ENCODE measurements around the gene IFFO2. TPM values are rescaled to one million over a fixed set of nuclear protein-coding genes. Genes with fewer than 3 reads are reported as not detected.
A peak's percentile ranks its signal among the peaks of the same experiment; 100 is the strongest.

The IFFO2 gene
- total RNA-seq, 2 donors from 2014 or later = 23.5 to 44.2 TPM

DNA sequence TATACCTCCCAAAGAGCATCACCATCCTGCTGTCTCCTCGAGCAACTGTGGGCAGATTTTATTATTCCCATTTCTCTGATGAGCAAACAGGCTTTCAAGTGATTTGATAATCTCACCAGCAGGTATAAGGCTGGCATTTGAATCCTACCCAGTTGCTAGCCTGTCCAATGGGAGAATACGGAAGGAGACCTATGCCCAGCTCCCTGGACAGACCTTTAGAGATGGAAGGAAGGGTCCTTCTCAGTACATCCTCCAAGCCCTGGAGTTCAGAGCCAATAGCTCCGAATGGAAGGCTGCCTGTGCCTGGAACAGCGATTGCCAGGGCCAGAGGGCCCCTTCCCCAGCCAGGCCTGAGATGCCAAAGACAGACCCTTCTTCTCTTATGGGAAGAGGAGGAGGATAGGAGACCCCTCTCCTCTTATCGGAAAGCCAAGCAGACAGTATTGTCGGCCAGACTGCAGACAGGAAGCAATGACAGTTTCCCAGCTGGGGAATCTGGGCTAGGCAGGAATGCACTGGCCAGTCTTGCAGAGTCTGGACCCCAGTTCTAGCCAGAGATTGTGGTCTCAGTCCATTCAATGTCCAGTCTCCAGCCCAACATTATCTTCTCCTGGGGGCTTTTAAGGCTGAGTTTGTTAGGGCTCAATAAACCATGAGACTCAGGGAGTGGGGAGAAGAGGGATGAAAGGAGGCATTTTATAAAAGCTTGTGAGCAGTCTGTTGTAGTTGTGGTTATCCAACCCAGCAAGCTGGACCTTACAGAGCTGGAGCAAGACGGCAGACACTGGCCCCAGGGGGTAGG, 2.0 kb downstream of the IFFO2 start:
- ATAC-seq (no peak), DNase-seq (ENCODE audit: low spot score) (no peak)
- peaks cover 0 to 5% of the 10 kb centered on the region in 2 donors for H3K27me3 Mint-ChIP-seq
- no peaks in the 10 kb centered on the region for H3K9me3 Mint-ChIP-seq
- peak overlapping the region; percentile 92 for H3K4me3 Mint-ChIP-seq
- H3K27ac Mint-ChIP-seq = peak overlapping the region; percentile 99 to 100
- peaks cover 5% of the 10 kb centered on the region for H3K36me3 Mint-ChIP-seq
- H3K4me1 Mint-ChIP-seq (ENCODE audit: low read depth in 2 of 2) = peaks cover 56 to 62% of the 10 kb centered on the region in 2 donors

DNA sequence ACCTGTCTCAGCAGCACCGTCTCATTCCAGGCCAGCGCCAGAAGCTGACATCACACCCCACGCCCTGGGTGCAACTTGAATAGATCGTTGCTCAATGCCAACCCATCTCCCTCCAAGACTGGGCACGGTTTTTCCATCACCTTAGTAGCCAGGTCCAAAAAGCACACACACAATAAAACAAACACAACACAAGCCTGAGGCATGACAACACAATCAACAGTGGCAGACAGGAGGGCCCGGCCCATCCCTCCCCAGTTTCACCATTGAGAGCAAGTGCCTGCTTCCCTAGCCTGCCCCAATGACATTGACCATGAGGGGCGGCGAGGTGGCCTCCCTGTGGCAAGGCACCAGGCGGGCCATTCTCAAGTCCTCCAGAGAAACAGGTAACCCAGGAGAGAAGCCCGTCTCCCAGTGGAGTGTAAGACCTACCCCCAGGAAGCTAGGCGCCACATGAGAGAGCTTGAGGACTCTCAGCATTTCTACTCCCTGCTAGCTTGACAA, 2.7 kb downstream of the IFFO2 start:
- no peaks in the 10 kb centered on the region for H3K9me3 Mint-ChIP-seq
- H3K36me3 Mint-ChIP-seq = peaks cover 5% of the 10 kb centered on the region
- H3K27me3 Mint-ChIP-seq = peaks cover 0 to 5% of the 10 kb centered on the region in 2 donors
- H3K4me1 Mint-ChIP-seq (ENCODE audit: low read depth in 2 of 2) = peaks cover 62 to 69% of the 10 kb centered on the region in 2 donors
- H3K4me3 Mint-ChIP-seq = peak overlapping the region; percentile 92
- H3K27ac Mint-ChIP-seq = peak overlapping the region; percentile 99 to 100
- no peak for DNase-seq (ENCODE audit: low spot score)
- no peak for ATAC-seq

DNA sequence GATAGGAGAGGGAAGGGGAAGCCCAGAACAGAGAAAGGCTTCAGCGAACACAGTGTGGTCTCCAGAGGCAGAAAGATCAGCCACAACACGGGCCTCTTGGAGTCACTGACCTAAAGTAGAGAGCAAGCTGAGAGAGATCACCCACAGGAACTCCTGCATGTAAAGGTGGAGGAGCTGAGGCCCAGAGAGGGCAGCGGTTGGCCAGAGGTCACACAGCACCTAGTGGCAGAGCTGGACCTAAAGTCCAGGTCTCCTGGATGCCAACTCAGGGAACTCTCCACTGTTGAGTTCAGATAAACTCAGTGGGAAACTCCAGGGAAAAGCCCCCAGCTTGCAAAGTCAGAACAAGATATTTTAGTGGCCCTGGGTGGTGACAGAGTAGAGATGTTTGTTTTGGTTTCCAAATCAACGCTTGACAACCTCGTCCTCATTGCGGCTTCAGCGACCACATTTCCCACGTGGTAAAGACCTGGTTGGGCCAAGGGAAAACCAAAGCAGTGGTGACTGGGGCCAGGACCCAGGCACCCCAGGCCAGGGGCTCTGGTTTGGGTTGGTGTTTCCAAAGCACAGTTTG, 4.6 kb downstream of the IFFO2 start:
- H3K4me3 Mint-ChIP-seq = peak overlapping the region; percentile 92
- DNase-seq (ENCODE audit: low spot score) = peak; percentile 92
- H3K27ac Mint-ChIP-seq = peak overlapping the region; percentile 99 to 100

DNA sequence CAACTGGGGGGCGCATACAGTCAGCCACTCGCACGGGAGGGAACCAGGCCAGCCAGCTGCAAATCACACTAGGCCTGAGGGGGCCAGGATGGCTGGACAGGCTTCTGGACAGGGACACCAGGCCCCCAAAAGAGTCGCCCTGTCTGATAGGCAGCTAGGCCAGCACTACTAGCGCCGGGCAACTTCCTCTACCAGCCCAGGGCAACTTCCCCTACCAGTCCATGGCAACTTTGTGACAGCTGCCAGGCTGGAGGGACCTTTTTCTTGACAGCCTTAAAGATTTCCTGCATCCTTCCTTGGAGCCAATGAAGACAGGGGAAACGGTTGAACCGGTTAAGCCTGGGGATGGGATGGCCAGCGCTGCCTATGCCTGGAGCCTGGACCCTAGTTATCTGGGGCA, 5.1 kb downstream of the IFFO2 start:
- Mint-ChIP-seq H3K4me3 (peak overlapping the region; percentile 92), H3K9me3 (no peaks in the 10 kb centered on the region), H3K36me3 (peaks cover 5% of the 10 kb centered on the region), H3K27me3 (no peaks in the 10 kb centered on the region), H3K27ac (peak overlapping the region; percentile 99 to 100), H3K4me1 (ENCODE audit: low read depth in 2 of 2) (peaks cover 72 to 76% of the 10 kb centered on the region in 2 donors)
- DNase-seq (ENCODE audit: low spot score) (no peak), ATAC-seq (peak in 1 of 2 donors; percentile 1)

More for the DNA sequence above, 4.6 kb downstream of the IFFO2 start:
- Mint-ChIP-seq H3K4me1 (ENCODE audit: low read depth in 2 of 2) (peaks cover 68 to 74% of the 10 kb centered on the region in 2 donors), H3K9me3 (no peaks in the 10 kb centered on the region), H3K27me3 (no peaks in the 10 kb centered on the region), H3K36me3 (peaks cover 5% of the 10 kb centered on the region)
- ATAC-seq = peak; percentile 72 to 78

DNA sequence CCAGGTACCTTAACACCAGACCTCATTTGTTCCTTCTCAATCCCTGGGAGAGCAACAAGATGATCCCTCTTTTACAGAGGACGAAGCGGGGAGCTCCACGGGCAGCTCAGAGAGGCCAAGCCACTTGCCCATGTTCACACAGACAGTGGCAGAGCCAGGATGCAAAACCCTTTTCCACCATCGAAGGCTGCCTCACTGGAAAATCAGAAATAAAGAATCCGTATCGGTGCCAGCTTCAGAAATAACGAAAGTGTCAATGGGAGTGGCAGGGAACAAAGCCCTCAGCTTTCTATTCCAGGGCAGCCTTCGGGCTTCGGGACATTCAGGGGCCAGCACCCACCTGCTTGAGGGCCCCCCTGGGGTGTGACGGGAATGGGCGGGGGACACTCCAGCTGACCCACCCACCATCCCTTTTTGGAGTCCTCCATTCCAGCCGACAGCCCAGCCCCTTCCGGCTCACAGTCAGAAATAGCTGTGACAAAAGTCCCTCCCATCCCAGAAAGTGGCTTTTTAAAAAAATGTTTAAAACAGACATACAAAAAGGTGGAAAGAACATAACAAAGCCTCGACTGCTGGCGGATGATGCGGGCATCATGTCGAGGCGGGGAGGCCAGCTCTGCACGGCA, 6.0 kb downstream of the IFFO2 start:
- Mint-ChIP-seq H3K27ac (peak overlapping the region; percentile 99 to 100), H3K4me3 (peak overlapping the region; percentile 92), H3K4me1 (ENCODE audit: low read depth in 2 of 2) (peaks cover 77 to 81% of the 10 kb centered on the region in 2 donors), H3K27me3 (no peaks in the 10 kb centered on the region), H3K9me3 (no peaks in the 10 kb centered on the region), H3K36me3 (peaks cover 5% of the 10 kb centered on the region)
- ATAC-seq = peak; percentile 15 to 18
- DNase-seq (ENCODE audit: low spot score) = peak; percentile 75

DNA sequence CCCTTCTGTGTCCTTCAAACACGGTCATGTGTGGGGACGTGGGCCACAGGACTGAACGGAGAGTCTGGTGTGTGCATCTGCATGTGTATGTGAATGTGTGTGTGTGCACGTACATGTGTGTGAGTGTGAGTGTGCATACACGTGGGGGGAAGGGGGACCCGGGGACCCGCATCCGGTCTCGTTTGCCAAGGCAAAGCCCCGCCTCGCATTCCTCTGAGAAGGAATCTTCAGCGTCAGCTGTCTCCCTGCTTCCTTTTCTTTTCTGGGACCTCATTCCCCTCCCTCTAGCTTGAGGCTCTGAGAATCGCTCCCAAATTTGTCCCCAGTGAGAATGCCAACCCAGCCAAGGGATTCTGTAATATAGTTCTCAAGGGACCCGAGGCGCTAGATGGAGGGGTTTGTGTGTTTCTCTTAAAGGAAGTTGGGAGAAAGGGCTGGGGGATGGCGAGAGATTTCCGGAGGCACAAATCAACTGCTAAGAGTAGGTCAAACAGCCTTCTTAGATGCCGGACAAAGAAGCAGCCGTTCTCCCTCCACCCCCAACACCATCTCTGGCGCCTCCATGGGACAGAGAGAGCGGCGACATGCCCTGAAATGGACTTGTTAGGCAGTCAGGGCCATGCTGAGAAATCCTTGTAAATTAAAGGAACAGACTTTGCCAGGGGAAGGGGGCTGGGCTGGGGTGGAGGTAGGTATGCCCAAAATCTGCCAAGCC, 6.6 kb downstream of the IFFO2 start:
- no peak for DNase-seq (ENCODE audit: low spot score)
- no peak for ATAC-seq
- H3K4me3 Mint-ChIP-seq = peak overlapping the region; percentile 92
- peaks cover 80 to 83% of the 10 kb centered on the region in 2 donors for H3K4me1 Mint-ChIP-seq (ENCODE audit: low read depth in 2 of 2)
- peaks cover under 1% of the 10 kb centered on the region for H3K36me3 Mint-ChIP-seq
- no peaks in the 10 kb centered on the region for H3K27me3 Mint-ChIP-seq
- H3K9me3 Mint-ChIP-seq = no peaks in the 10 kb centered on the region
- H3K27ac Mint-ChIP-seq = peak overlapping the region; percentile 99 to 100

DNA sequence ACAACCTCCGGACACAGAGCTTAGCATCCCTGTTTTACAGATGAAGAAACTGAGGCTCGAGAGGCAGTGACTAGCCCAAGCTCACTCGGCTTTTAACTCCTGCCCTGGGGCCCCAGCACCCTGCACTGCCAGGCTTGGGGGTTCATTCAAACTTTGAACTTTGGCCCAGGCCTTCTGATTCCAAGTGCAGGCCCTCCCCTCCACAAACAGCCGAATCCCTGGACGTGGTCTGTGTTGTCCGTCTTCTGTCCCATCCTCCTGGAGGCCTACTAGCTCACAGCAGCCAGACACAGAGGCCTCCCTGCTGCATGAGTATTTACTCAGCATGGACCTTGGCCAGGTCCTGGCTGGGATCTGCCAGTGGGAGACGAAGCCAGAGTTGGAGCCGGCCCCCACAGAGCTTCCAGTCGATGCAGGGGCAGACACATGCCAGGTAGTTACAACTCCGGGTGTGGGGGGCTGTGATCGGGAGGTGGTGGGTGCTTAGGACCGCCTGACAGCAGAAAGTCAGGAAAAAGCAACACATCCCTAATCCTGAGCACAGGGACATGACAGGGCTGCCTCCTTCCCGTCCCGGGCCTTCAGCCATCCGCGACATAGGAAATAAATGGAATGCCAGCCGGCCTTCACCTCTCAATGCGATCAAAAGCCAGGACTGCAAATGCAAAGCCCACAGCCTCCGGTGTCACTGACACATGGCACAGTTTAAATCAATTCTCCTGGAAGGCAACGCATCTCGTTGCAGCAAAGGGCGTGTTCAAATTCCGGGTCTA, 7.4 kb downstream of the IFFO2 start:
- peaks cover 78 to 83% of the 10 kb centered on the region in 2 donors for H3K4me1 Mint-ChIP-seq (ENCODE audit: low read depth in 2 of 2)
- no peaks in the 10 kb centered on the region for H3K36me3 Mint-ChIP-seq
- no peaks in the 10 kb centered on the region for H3K9me3 Mint-ChIP-seq
- peak overlapping the region; percentile 99 to 100 for H3K27ac Mint-ChIP-seq
- H3K4me3 Mint-ChIP-seq = peak overlapping the region; percentile 92
- ATAC-seq = no peak
- no peak for DNase-seq (ENCODE audit: low spot score)
- H3K27me3 Mint-ChIP-seq = no peaks in the 10 kb centered on the region

DNA sequence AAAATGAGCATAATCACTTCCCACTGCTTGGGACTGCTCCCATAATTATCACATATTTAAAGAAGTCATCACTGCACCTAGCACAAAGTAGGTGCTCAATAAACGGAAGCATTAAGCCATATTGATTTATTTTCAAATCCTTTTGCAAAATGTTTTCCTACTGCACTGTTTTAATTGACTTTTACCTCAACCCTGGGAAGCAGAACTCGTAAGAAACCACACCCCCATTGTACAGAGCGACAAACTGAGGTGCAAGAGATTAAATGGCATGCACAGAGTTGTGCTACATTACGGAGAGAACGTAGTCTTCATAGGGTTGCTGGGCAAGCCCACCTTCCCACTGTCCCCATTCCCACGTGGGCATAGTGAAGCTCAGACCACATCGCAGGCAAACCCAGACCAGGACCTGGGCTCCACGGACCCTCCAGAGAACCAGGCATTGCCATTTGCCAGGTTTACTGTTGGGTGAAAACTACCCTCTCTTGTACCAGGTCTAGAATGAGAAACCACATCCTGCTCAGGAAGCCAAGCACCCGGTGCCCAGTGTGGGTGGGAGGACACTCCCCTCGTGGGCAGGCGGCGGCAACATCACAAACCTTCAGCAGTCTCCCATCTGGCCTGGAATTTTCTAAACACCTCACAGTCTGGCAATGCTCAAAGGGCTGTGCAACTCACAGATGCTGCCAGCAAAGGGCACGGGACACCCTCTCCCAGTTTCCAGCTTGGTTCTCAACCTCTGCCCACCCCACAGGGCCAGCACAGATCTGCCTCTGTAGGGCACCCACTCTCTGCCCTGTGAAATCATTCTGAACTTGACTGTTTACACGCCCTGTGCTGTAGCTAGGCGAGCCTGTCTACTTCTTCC, 8.2 kb downstream of the IFFO2 start:
- ATAC-seq (peak in 1 of 2 donors; percentile 45), DNase-seq (ENCODE audit: low spot score) (peak; percentile 80)
- Mint-ChIP-seq H3K4me3 (peak overlapping the region; percentile 92), H3K27ac (peak overlapping the region; percentile 99 to 100), H3K27me3 (no peaks in the 10 kb centered on the region), H3K36me3 (no peaks in the 10 kb centered on the region), H3K4me1 (ENCODE audit: low read depth in 2 of 2) (peaks cover 77 to 83% of the 10 kb centered on the region in 2 donors), H3K9me3 (no peaks in the 10 kb centered on the region)

DNA sequence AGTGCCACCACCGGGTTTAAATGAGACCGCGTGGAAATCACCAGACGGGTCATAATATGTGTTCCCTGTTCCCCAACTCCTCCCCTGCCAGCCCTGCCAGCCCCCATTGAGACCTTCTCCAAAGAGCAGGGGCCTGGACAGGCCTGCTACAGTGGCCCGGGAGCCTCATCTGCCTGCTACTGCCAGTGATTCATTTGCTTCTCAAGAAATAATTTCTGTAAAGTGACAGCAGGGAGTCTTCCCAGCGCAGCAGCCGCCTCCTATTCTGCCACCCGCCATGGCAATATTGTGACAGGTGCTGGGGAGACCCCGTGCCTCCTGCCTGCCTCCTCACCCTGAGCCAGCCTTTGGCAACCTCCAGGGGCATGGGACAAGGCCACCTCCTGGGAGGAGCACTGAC, 8.9 kb downstream of the IFFO2 start:
- no peaks in the 10 kb centered on the region for H3K9me3 Mint-ChIP-seq
- H3K4me1 Mint-ChIP-seq (ENCODE audit: low read depth in 2 of 2) = peaks cover 73 to 76% of the 10 kb centered on the region in 2 donors
- H3K36me3 Mint-ChIP-seq = no peaks in the 10 kb centered on the region
- ATAC-seq (no peak), DNase-seq (ENCODE audit: low spot score) (no peak)
- H3K27ac Mint-ChIP-seq = peak overlapping the region; percentile 99 to 100
- H3K4me3 Mint-ChIP-seq = peak overlapping the region; percentile 92
- no peaks in the 10 kb centered on the region for H3K27me3 Mint-ChIP-seq

DNA sequence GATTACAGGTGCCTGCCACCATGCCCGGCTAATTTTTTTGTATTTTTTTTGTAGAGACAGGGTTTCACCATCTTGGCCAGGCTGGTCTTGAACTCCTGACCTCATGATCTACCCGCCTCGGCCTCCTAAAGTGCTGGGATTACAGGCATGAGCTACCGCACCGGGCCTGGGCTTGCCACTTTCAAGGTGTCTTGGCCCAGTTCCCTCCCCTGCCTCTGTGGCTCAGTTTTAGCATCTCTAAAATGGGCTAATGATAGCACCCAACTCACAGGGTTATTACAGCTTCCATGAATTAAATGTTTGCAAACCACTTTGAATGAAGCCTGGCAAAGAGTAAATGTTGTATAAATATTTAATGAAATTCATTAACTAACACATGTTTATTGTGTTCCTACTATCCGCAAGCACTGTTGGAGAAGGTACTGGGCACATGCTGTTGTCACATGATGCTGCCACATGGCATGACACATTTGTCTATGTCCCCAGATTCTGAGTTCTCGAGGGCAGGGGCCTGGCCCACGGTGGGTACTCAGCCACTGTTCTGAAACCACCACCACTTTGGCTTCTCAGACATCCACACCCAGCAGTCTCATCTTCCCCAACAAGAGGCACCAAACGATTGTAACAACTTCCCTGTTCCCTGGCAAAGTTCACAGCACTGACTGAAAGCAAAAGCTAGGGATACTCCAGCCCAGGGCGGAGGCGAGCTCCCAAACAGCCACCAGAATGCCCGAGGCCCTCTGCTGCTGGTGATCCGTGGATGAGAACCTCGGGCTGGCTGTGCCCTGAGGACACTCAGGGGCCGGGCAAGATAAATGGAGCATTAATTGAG, 9.7 kb downstream of the IFFO2 start:
- Mint-ChIP-seq H3K4me1 (ENCODE audit: low read depth in 2 of 2) (peaks cover 65 to 68% of the 10 kb centered on the region in 2 donors), H3K4me3 (no peak overlapping the region), H3K27me3 (no peaks in the 10 kb centered on the region), H3K27ac (peak overlapping the region; percentile 99 to 100), H3K9me3 (no peaks in the 10 kb centered on the region), H3K36me3 (no peaks in the 10 kb centered on the region)
- DNase-seq (ENCODE audit: low spot score) = no peak
- ATAC-seq = no peak

DNA sequence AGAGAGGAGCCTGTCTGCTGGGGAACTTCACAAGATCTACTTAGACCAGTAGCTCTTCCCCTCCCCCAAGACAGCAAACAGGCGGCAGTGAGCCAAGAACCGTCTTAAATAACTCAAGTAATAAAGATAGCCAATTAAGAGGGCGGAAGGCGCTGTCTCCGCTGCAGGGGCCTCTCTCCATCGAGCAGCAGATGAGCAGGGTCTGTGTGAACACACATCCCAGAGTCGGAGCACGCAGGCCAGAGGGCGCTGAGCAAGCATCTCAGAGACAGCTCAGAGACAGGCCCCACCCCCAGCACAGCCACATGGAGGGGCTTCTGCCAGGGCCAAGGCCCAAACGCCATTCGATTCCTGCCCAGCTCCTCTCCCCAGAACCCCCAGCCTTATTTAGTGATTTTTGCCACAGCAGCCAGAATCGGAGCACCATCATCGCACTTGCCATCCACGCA, 11.1 kb downstream of the IFFO2 start:
- no peaks in the 10 kb centered on the region for H3K27me3 Mint-ChIP-seq
- H3K4me1 Mint-ChIP-seq (ENCODE audit: low read depth in 2 of 2) = peaks cover 67 to 69% of the 10 kb centered on the region in 2 donors
- H3K36me3 Mint-ChIP-seq = no peaks in the 10 kb centered on the region
- H3K9me3 Mint-ChIP-seq = no peaks in the 10 kb centered on the region
- no peak overlapping the region for H3K4me3 Mint-ChIP-seq
- H3K27ac Mint-ChIP-seq = peak overlapping the region; percentile 29 to 62
- ATAC-seq (no peak), DNase-seq (ENCODE audit: low spot score) (no peak)
